ENCODE data around the gene COLEC12. TPM values are rescaled to one million over a fixed set of nuclear protein-coding genes. Genes with fewer than 3 reads are reported as not detected.

Gene COLEC12
- total RNA-seq, 1 experiment from 2014 or later, result not detected

- no peak for TF ChIP-seq CTCF (conservative IDR thresholded peaks at IDR 0.05)
- TF ChIP-seq EZH2 (IDR thresholded peaks at IDR 0.05; ENCODE audit: low read depth), result no peak
- POLR2A ChIA-PET (ENCODE audit: unreplicated experiment), result no interaction called here
- Histone ChIP-seq H3K79me2 (ENCODE audit: low read depth) (no peaks in the 10 kb centered on the region), H3K36me3 (ENCODE audit: low read depth) (no peaks in the 10 kb centered on the region), H4K20me1 (ENCODE audit: insufficient read depth) (no peaks in the 10 kb centered on the region), H3F3A (ENCODE audit: insufficient read depth, low read depth) (no peaks in the 10 kb centered on the region), H3K27ac (no peak overlapping the region), H2AFZ (no peak overlapping the region), H3K4me1 (replicated peaks; ENCODE audit: insufficient read depth) (no peaks in the 10 kb centered on the region), H3K4me2 (no peak overlapping the region), H3K9me3 (ENCODE audit: insufficient read depth, low read depth) (no peaks in the 10 kb centered on the region), H3K4me3 (no peak overlapping the region), H3K9me2 (ENCODE audit: insufficient read depth) (no peaks in the 10 kb centered on the region), H3K27me3 (ENCODE audit: insufficient read depth, low read depth) (peaks cover 87% of the 10 kb centered on the region)
- DNase-seq, result no peak
- CTCF ChIA-PET, result no interaction called here
- intact Hi-C loops (cut with micrococcal nuclease; ENCODE audit: unreplicated experiment), result no loop called here
- no TSS peak for BruUV-seq (replicated peaks)
Observed at GRCh38 chr18:459814-460593, 40.5 kb downstream of the COLEC12 start.

- H3K4me1 ChIP-seq (replicated peaks; ENCODE audit: insufficient read depth), result no peaks in the 10 kb centered on the region
- intact Hi-C loops (cut with micrococcal nuclease; ENCODE audit: unreplicated experiment), result no loop called here
- CTCF ChIA-PET, result no interaction called here
Observed at GRCh38 chr18:457521-458412, 42.7 kb downstream of the COLEC12 start.

GRCh38 chr18:457140-457519 lies 43.4 kb downstream of the COLEC12 start:
- no peak for DNase-seq
- ChIA-PET CTCF (no interaction called here), POLR2A (ENCODE audit: unreplicated experiment) (no interaction called here)
- intact Hi-C loops (cut with micrococcal nuclease; ENCODE audit: unreplicated experiment), result no loop called here
- Histone ChIP-seq H3K27ac (no peak overlapping the region), H3K4me1 (replicated peaks; ENCODE audit: insufficient read depth) (no peaks in the 10 kb centered on the region), H3K4me3 (no peak overlapping the region), H4K20me1 (ENCODE audit: insufficient read depth) (no peaks in the 10 kb centered on the region), H3K9me2 (ENCODE audit: insufficient read depth) (no peaks in the 10 kb centered on the region), H3K36me3 (ENCODE audit: low read depth) (no peaks in the 10 kb centered on the region), H3K79me2 (ENCODE audit: low read depth) (no peaks in the 10 kb centered on the region), H2AFZ (no peak overlapping the region), H3K27me3 (ENCODE audit: insufficient read depth, low read depth) (peaks cover 86% of the 10 kb centered on the region), H3K9me3 (ENCODE audit: insufficient read depth, low read depth) (no peaks in the 10 kb centered on the region), H3K4me2 (no peak overlapping the region), H3F3A (ENCODE audit: insufficient read depth, low read depth) (no peaks in the 10 kb centered on the region)
- no peak for TF ChIP-seq EZH2 (IDR thresholded peaks at IDR 0.05; ENCODE audit: low read depth)
- TF ChIP-seq CTCF (conservative IDR thresholded peaks at IDR 0.05), result no peak
- BruUV-seq (replicated peaks), result no TSS peak

More at GRCh38 chr18:457521-458412, 42.7 kb downstream of the COLEC12 start:
- TF ChIP-seq EZH2 (IDR thresholded peaks at IDR 0.05; ENCODE audit: low read depth) (no peak), CTCF (conservative IDR thresholded peaks at IDR 0.05) (no peak)
- Histone ChIP-seq H3F3A (ENCODE audit: insufficient read depth, low read depth) (no peaks in the 10 kb centered on the region), H4K20me1 (ENCODE audit: insufficient read depth) (no peaks in the 10 kb centered on the region), H3K9me2 (ENCODE audit: insufficient read depth) (no peaks in the 10 kb centered on the region), H3K36me3 (ENCODE audit: low read depth) (no peaks in the 10 kb centered on the region), H3K9me3 (ENCODE audit: insufficient read depth, low read depth) (no peaks in the 10 kb centered on the region), H3K4me2 (no peak overlapping the region), H3K79me2 (ENCODE audit: low read depth) (no peaks in the 10 kb centered on the region), H2AFZ (no peak overlapping the region), H3K4me3 (no peak overlapping the region), H3K27me3 (ENCODE audit: insufficient read depth, low read depth) (peaks cover 87% of the 10 kb centered on the region), H3K27ac (no peak overlapping the region)
- POLR2A ChIA-PET (ENCODE audit: unreplicated experiment), result no interaction called here
- BruUV-seq (replicated peaks), result no TSS peak
- no peak for DNase-seq
